Measurements from ENCODE around the gene GPATCH3.
"Not testable (repeated sequence)": the region's sequence is repeated elsewhere in the genome, so short reads cannot be mapped to it uniquely, and the experiment has no call there.

Gene GPATCH3

DNA sequence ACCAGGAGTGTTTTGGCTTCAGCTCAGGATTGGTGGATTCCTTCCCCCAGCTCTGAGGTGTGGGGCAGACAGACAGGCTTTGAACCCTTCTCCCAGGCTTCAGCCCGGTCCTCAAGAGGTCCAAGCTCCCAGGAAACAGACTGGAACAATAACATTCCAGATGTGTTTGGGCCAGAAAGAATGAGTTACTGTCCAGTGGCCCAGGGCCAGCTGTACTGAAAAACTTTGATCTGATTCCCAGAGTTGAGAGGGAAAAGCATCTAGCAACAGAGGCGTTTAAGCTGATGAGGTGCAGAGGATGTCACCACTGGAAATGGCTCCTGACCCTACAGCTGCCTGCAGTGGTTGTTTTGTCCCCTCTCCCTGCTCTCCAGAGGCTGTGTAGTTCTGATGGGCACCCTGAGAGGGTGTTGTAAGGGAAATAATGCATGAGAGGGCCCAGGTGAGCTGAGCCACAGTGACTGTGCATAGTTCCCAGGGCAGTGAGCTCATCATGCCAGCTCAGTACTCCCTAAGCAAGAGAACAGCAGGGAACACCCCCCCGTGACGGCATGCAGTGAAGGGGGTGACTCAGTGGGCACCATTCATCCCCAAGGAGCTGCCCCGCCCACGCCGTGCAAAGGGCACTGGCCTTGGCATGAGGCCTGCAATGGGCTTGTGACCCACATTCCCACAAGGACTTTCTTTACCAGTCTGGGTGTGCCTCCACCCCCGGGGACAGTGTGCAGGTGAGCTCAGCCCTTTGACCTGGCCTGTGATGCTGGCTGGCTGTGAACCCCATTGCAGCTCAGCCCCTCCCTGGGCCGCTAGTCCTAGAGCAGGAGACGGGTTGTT lies 51.1 kb downstream of the GPATCH3 start:
- FAIRE-seq (no peak), DNase-seq (ENCODE audit: insufficient read length, low spot score) (no peak)

DNA sequence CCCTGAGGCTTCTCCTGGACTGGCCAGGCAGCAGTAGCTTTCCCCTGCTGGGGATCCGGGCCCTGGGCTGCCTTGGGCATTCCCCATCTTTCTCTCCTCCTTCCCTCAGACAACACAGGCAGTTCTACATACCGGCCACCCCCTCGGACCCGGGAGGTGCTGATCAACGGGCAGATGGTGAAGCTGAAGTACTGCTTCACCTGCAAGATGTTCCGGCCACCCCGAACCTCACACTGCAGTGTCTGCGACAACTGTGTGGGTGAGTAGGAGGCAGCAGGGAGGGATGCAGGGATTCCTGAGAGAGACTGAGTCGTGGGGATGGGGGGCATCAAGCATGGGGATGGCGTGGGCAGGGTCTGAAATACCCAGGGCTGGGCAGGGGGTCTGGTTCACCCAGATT lies 51.8 kb downstream of the GPATCH3 start:
- FAIRE-seq: no peak

GRCh38 chr1:26847826-26848225 lies 52.4 kb downstream of the GPATCH3 start:
- DNase-seq (ENCODE audit: insufficient read length, low spot score); FAIRE-seq: not testable (repeated sequence)

More for the DNA sequence above, 51.8 kb downstream of the GPATCH3 start:
- DNase-seq (ENCODE audit: insufficient read length, low spot score): no peak

DNA sequence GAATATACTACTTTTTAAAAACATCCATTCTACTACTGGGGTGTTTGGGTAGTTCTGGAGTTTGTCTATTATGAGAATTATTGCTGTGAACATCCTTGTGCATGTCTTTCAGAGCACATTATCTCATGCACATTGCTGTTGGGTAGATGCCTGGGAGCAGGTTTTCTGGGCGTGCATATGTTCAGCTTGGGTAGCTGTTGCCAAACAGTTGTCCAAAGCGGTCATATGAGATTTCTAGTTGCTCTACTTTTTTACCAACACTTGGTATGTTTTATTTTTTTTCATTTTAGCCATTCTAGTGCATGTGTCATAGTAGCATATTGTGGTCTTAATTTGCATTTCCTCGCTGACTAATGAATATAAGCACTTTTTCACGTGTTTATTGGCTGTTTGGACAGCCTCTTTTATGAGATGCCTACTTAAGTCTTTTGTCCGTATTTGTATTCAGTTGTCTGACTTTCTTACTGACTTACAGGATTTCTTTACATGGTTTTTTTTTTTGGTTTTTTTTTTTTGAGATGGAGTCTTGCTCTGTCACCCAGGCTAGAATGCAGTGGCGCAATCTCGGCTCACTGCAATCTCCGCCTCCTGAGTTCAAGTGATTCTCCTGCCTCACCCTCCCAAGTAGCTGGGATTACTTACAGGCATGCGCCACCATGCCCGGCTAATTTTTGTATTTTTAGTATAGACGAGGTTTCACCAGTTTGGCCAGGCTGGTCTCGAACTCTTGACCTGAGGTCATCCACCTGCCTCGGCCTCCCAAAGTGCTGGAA lies 55.7 kb downstream of the GPATCH3 start:
- DNase-seq (ENCODE audit: insufficient read length, low spot score) (no peak), FAIRE-seq (no peak)

All from HTR-8/SVneo (cell line).